Skin epidermis (tissue), 12 donors: ENCODE measurements around the gene HOXB1.
"Not testable (repeated sequence)": the region's sequence is repeated elsewhere in the genome, so short reads cannot be mapped to it uniquely, and the experiment has no call there.

Experiments
- H3K27ac ChIP-seq, 21 experiments: fragments of 200-600 bp; sonication (generic) in 11 of 21; one replicate each; pipeline ENCODE4 v1.5.0; 2020; ENCODE audit warnings: mild to moderate bottlenecking in 3 of 21, inconsistent platforms in 2 of 21, moderate library complexity in 2 of 21
- H3K4me3 ChIP-seq, 7 experiments: fragments of 200-600 bp; sonication (generic) in 2 of 7; one replicate each; pipeline ENCODE4 v1.5.0; 2020; ENCODE audit warnings: inconsistent platforms in 2 of 7, mild to moderate bottlenecking in 2 of 7, moderate library complexity in 1 of 7

The HOXB1 gene

DNA sequence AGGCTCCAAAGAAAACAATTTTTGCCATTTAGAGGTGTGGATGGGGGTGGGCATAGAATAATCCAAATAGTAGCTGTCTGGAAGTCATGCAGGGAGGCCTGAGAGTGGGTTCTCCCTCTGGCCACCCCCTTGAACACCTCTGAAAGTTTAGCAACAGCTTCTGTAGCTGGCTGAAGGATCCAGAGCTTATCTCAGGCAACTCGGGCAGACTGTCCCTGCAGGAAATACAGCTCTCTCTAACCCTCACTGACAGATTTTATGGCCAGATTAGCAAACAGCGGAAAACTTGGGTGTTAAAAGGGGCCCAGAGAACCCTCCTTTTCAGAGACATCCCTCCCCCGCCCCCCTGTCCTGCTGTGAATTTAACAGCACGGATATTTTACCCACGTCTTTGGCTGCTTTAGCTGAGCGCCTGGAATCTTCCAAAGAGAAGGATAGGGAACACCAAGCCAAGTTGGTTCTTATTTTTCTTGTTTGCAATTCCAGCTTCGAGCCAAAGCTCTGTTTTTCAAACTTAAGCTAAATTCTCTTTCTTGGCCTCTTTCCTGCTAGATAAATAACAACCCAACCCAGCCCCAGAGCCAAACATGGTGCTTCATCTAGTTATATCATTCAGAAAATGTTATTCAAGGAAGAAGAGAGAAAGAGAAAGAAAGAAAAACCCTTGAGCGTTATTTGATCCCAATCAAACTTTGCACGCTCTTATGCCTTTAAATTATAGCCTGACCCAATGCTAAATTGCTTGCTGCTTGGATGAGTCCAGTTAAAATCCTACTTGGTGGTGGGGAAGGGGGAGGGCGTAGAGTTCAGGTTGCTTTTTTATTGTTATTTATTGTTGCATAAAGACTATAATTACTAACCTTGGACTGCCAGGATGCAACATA lies 16.4 kb upstream of the HOXB1 start:
- peak overlapping the region in 18 of 21 experiments; percentile 7 to 98 (median 52) for H3K27ac ChIP-seq
- peak overlapping the region in 1 of 7 experiments; percentile 1 for H3K4me3 ChIP-seq

DNA sequence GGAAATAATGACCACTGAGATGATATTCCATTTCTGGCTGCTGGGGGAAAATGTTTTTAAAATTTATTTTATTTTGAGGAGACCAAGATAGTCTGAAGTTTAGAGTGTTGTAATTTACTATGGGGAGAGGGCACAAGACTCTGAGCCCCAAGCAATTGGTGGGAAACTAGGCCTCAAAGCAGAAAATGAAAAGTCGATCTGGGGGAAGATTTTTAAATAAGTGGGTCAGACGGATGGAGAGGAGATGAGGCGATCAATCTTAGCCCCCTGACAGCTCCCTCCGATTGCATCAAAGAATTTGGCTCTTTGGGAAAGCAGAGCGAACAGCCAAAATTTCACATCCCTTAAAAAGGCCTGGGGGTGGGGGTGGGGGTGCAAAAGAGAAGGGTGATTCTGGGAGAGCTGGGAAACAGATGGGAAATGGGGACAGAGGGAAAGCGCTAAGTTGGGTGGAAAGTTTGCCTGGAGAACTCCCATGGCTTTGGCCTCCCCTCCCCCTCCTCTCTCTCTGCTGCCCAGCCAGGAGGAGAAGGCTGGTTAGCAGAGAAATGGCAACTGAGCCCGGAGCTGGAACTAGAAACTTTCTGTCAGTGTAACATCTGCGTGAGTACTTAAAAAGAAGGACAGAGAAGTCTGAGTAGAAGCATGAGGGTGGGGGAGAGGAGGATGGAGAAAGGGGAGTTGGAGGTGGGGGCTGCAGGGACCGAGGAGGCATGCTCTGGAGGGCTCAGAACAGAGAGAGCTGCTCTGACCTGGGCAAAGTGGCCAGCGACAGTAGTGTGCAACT lies 15.5 kb upstream of the HOXB1 start:
- peak overlapping the region in 18 of 21 experiments; percentile 7 to 98 (median 56) for H3K27ac ChIP-seq

GRCh38 chr17:48545539-48545938 lies 14.7 kb upstream of the HOXB1 start:
- Histone ChIP-seq H3K27ac (peak overlapping the region in 15 of 21 experiments; percentile 9 to 98 (median 88)), H3K4me3 (no peak overlapping the region)

More for the DNA sequence above, 15.5 kb upstream of the HOXB1 start:
- no peak overlapping the region for H3K4me3 ChIP-seq

- Histone ChIP-seq H3K27ac (peak within 1 kb of the TSS; percentile 68 to 98 (median 87)), H3K4me3 (peak within 1 kb of the TSS; percentile 42 to 72 (median 51))
These were observed 14.2 kb upstream of the HOXB1 start, which contains the start of gene HOXB2 for GRCh38 chr17:48545022-48545375. TSS of gene HOXB2 (minus strand) at chr17:48545109. CDS start at chr17:48544911, 198 bp downstream.

DNA sequence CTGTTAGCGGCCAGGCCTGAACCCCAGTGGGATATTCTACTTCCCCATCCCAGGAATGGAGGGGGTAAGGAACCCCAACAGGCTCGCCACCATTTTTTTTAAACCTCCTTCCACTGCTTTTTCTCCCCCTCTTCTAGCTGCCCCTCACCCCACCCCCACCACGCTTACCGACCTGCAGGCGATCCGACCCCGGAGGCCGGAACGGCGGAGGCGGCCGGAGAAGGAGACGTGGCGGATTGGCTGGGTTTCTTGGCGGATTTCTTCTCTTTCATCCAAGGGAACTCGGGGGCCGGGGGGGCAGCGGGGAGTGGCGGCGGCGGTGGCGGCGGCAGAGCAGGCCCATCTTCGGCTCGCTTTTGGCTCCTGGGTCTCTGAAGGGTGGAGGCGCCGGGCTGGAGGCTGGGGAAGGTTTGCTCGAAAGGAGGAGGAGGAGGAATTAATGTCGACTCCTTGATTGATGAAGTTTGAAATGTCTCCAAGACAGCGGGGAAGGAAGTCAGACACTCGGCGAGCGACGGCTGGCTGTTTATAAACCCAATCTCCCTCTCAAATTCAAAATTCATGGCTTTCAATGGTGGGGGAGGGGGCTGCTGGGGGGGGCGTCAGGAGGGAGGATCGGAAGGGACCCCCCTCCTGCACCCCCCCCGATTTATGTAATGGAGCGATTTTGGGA lies 13.7 kb upstream of the HOXB1 start:
- Histone ChIP-seq H3K4me3 (peak overlapping the region; percentile 42 to 72 (median 51)), H3K27ac (peak overlapping the region; percentile 64 to 98 (median 87))

GRCh38 chr17:48543854-48544348 lies 13.1 kb upstream of the HOXB1 start:
- Histone ChIP-seq H3K4me3 (peak overlapping the region; percentile 42 to 72 (median 51)), H3K27ac (peak overlapping the region; percentile 68 to 98 (median 87))

DNA sequence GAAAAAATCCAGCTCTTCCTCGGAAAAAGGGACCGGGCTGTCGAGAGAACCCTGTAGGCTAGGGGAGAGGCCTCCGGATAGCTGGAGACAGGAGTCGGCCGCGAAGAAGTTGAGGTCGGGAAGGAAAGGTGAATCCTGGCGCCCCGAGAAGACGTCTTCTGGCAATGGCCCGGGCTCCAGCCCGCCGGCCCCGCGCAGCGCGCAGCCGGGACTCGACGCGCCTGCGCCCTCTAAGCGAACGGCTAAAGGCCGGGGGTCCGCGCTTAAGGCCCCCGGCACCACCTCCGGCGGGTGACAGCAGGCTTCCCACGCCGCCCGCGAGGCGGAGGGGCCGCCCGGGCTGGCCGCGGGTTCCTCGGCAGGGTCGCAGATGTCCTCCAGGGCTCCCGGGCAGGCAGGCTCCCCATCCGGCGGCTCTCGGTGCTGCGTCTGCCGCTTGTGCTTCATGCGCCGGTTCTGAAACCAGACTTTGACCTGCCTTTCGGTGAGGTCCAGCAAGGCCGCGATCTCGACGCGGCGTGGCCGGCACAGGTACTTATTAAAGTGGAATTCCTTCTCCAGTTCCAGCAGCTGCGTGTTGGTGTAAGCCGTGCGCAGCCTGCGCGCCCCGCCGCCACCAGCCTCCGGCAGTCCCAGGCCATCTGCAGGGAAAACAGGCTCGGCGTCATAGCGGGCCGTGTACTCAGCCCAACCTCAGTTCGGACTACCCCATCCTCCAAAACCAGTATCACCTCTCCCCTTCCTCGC lies 12.5 kb upstream of the HOXB1 start:
- peak overlapping the region; percentile 42 to 72 (median 51) for H3K4me3 ChIP-seq
- H3K27ac ChIP-seq: peak overlapping the region; percentile 68 to 98 (median 87)

GRCh38 chr17:48542698-48543106 lies 11.9 kb upstream of the HOXB1 start:
- H3K4me3 ChIP-seq: peak overlapping the region; percentile 42 to 72 (median 51)
- H3K27ac ChIP-seq: peak overlapping the region; percentile 68 to 98 (median 87)

DNA sequence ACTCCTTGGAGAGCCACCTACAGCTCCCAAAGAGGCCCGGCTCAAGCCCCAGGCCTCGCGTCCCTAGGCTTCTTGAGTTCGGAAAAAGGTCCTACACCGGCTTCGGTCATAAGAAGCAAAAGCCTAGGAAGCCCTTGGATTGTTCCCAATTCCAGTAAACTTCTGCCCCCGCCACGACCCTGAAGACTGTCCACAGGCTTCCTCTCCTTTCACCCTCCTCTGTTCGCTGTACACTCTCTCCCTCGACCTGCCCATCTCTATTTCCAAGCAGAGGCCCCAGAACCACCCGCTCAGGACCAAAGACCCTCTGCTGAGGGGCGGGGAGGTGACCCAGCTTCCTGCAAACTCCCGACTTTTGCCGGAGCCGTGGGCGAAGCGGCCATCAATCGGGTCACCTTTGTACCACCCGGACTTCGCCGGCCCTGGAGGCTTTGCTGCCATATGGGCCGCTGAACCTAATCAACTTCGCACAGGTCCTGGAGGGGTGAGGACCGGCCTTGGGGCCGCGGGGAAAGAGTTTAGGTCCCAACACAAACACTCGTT lies 11.4 kb upstream of the HOXB1 start:
- Histone ChIP-seq H3K27ac (peak overlapping the region; percentile 65 to 98 (median 87)), H3K4me3 (peak overlapping the region; percentile 42 to 72 (median 51))

- Histone ChIP-seq H3K27ac (peak overlapping the region; percentile 65 to 98 (median 87)), H3K4me3 (peak overlapping the region; percentile 42 to 72 (median 51))
These were observed 10.8 kb upstream of the HOXB1 start for GRCh38 chr17:48541577-48542113.

DNA sequence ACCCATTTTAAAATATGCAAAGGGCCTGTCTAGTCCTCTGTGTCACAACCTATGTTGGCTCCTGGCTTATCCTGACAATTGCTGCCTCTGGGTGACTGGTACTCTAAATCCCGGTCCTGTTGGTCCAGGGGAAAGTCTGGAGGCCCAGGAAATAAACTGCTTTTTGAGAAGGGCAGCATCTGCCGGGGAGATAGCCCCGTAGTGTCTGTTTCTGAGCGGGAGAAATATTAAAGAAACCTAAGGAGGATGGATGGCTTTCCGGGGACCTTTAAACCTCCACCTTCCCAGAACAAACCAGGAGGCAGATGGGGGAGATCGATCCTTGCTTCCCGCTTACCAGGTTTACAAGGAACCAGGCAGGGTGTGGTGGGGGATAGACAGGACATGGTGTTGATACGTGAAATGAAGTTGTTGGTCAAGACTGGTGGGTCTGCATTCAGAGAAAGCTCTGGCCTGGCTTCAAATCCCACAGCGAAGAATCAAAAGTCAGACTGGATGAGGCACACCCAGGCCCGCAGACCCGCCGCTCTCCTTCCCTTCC lies 10.3 kb upstream of the HOXB1 start:
- H3K27ac ChIP-seq: peak overlapping the region; percentile 65 to 98 (median 87)
- H3K4me3 ChIP-seq: peak overlapping the region; percentile 42 to 72 (median 51)

DNA sequence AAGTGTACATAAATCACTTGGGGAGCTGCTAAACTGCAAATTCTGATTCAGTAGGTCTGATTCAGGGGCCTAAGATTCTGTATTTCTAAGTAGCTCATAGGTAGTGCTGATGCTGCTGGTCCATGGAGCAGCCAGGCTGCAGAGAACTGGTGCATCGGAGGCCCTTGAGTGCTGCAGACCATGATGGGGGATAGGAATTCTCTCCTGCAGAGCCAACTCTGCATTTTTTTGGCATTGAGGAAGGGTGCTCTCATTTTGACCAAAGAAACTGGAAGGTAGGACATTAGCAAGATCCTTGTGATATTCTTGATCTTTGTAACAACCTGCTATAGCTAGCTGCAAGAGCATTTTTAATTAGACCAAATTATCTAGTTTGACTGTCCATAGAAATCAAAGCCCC lies 9.4 kb upstream of the HOXB1 start:
- Histone ChIP-seq H3K4me3 (no peak overlapping the region), H3K27ac (peak overlapping the region in 1 of 21 experiments; percentile 31)

- Histone ChIP-seq H3K27ac (peak overlapping the region in 1 of 21 experiments; percentile 40), H3K4me3 (no peak overlapping the region)
These were observed 8.4 kb upstream of the HOXB1 start for GRCh38 chr17:48539177-48539576.

GRCh38 chr17:48537316-48537715 lies 6.5 kb upstream of the HOXB1 start:
- H3K4me3 ChIP-seq: no peak overlapping the region
- peak overlapping the region in 1 of 21 experiments; percentile 6 for H3K27ac ChIP-seq

GRCh38 chr17:48535793-48536559 lies 5.2 kb upstream of the HOXB1 start:
- H3K4me3 ChIP-seq, H3K27ac ChIP-seq: not testable (repeated sequence)

DNA sequence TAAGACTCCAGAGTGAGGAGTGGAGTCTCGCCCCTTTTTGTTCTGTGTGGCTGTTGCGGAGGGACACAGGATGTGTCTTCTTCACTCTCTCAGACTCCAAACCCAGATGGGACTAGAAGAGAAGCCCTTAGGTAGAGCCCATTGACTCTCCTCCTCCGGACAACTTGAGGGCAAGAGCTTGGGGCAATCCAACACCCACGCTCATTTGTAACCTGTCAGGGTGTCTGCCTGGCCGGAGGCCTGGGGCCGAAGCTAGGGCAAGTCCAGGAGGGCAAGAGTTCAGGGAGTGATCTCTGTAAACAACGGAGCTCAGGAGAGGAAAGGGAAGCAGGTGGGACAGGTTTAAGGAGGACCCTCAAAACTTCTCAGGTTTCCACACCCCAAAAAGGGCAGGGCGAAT lies 1.4 kb upstream of the HOXB1 start:
- Histone ChIP-seq H3K27ac (no peak overlapping the region), H3K4me3 (no peak overlapping the region)

DNA sequence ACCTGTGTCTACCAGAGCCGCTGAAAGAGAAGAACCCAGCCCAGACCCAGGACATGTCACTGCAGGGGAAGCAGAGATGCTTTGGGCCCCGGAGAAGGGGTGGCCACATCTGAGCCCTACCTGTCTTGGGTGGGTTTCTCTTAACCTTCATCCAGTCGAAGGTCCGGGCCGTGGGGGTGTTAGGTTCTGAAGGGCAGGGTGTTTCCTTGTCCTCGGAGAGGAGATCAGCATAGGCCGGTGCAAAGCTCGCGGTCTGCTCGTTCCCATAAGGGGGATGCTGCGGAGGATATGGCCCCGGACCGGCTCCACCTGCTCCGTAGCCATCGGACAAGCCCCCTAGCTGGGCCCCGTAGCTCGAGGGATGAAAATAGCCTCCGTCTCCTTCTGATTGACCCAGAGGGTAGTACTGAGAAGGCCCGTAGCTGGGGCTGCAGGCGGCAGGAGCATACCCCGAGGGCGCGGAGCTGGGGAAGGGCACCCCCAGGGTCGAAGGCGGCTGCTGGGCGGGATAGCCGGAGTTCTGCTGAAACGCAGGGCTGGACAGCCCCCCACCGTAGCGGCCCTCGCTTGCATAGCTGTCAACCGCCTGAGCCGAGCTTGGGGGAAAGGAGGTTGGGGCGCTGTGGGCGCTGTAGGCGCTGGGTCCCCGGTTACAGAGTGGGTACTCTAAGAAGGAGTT lies 464 bp downstream of the HOXB1 start:
- Histone ChIP-seq H3K27ac (no peak overlapping the region), H3K4me3 (no peak overlapping the region)
